Fibroblast of skin of left biceps (primary cell): ENCODE results near the gene SPECC1.

ENCODE experiments used
- DNase-seq, 2 experiments: peaks; one replicate each; pipeline ENCODE4 v3.0.0-alpha.2; 2013; ENCODE audit warnings: low read depth in 2 of 2

SPECC1 gene

GRCh38 chr17:20273741-20274500, 264.8 kb downstream of the SPECC1 start:
- DNase-seq = no peak

GRCh38 chr17:20275653-20276052, 266.5 kb downstream of the SPECC1 start:
- DNase-seq = no peak

GRCh38 chr17:20276421-20276820, 267.3 kb downstream of the SPECC1 start:
- DNase-seq = no peak

GRCh38 chr17:20278805-20279204, 269.6 kb downstream of the SPECC1 start:
- DNase-seq = no peak

GRCh38 chr17:20279631-20280030, 270.5 kb downstream of the SPECC1 start:
- DNase-seq = no peak

GRCh38 chr17:20280051-20280450, 270.9 kb downstream of the SPECC1 start:
- no peak for DNase-seq

- no peak for DNase-seq
Measured at GRCh38 chr17:20280851-20281250, 271.7 kb downstream of the SPECC1 start.

GRCh38 chr17:20281860-20282259, 272.7 kb downstream of the SPECC1 start:
- DNase-seq = no peak

GRCh38 chr17:20282526-20283308, 273.6 kb downstream of the SPECC1 start:
- no peak for DNase-seq

GRCh38 chr17:20284022-20284421, 274.9 kb downstream of the SPECC1 start:
- no peak for DNase-seq

GRCh38 chr17:20284570-20285295, 275.6 kb downstream of the SPECC1 start:
- no peak for DNase-seq

GRCh38 chr17:20289984-20290383, 280.8 kb downstream of the SPECC1 start:
- DNase-seq = no peak

- DNase-seq = no peak
Measured at GRCh38 chr17:20291853-20292252, 282.7 kb downstream of the SPECC1 start.

GRCh38 chr17:20293501-20293900, 284.3 kb downstream of the SPECC1 start:
- no peak for DNase-seq

- DNase-seq = no peak
Measured at GRCh38 chr17:20294120-20294519, 285.0 kb downstream of the SPECC1 start.

GRCh38 chr17:20299013-20299412, 289.9 kb downstream of the SPECC1 start:
- DNase-seq = no peak

GRCh38 chr17:20300436-20300934, 291.3 kb downstream of the SPECC1 start:
- peak; percentile 54 to 65 for DNase-seq

GRCh38 chr17:20302246-20302917, 293.2 kb downstream of the SPECC1 start:
- no peak for DNase-seq

GRCh38 chr17:20304961-20305360, 295.8 kb downstream of the SPECC1 start:
- DNase-seq = no peak

GRCh38 chr17:20306924-20307323, 297.8 kb downstream of the SPECC1 start:
- DNase-seq = no peak

GRCh38 chr17:20307326-20307910, 298.3 kb downstream of the SPECC1 start:
- no peak for DNase-seq
